ENCODE data around the gene PAEP. TPM values are rescaled to one million over a fixed set of nuclear protein-coding genes. Genes with fewer than 3 reads are reported as not detected.

The PAEP gene
- total RNA-seq, 2 donors from 2014 or later: not detected

- H3K9me3 ChIP-seq: no peaks in the 10 kb centered on the region
- intact Hi-C loops (cut with DNase I): no loop called here
- DNase-seq: no peak
- TF ChIP-seq CTCF (IDR thresholded peaks at IDR 0.05) (no peak), POLR2A (IDR thresholded peaks at IDR 0.05) (no peak)
- H3K27me3 ChIP-seq: no peaks in the 10 kb centered on the region
- no peaks in the 10 kb centered on the region for H3K36me3 ChIP-seq (replicated peaks in 1 of 2; ENCODE audit: insufficient read depth in 1 of 2, low read depth in 2 of 2)
- H3K4me3 ChIP-seq: no peak overlapping the region
- WGBS, 2 donors: 62 to 71% methylated on average over 11 to 17 of the region's 17 CpGs
- no peak for ATAC-seq
- H3K4me1 ChIP-seq: no peaks in the 10 kb centered on the region
- H3K27ac ChIP-seq: no peak overlapping the region
These were observed 11.1 kb upstream of the PAEP start for GRCh38 chr9:135550344-135550918.

- Histone ChIP-seq H3K9me3 (no peaks in the 10 kb centered on the region), H3K4me1 (no peaks in the 10 kb centered on the region), H3K27me3 (no peaks in the 10 kb centered on the region), H3K4me3 (no peak overlapping the region), H3K27ac (no peak overlapping the region), H3K36me3 (replicated peaks in 1 of 2; ENCODE audit: insufficient read depth in 1 of 2, low read depth in 2 of 2) (no peaks in the 10 kb centered on the region)
- DNase-seq: no peak
- no peak for TF ChIP-seq CTCF (IDR thresholded peaks at IDR 0.05)
- TF ChIP-seq POLR2A (IDR thresholded peaks at IDR 0.05): no peak
- intact Hi-C loops (cut with DNase I): no loop called here
- 54 to 61% methylated on average over 6 to 14 of the region's 14 CpGs for WGBS, 2 donors
- ATAC-seq: no peak
These were observed 10.5 kb upstream of the PAEP start for GRCh38 chr9:135551031-135551430.

GRCh38 chr9:135551456-135551855 lies 10.1 kb upstream of the PAEP start:
- DNase-seq (no peak), ATAC-seq (no peak)
- WGBS, 2 donors: 75 to 80% methylated on average over 1 to 11 of the region's 13 CpGs
- no peak for TF ChIP-seq CTCF (IDR thresholded peaks at IDR 0.05)
- TF ChIP-seq POLR2A (IDR thresholded peaks at IDR 0.05): no peak
- Histone ChIP-seq H3K36me3 (replicated peaks in 1 of 2; ENCODE audit: insufficient read depth in 1 of 2, low read depth in 2 of 2) (no peaks in the 10 kb centered on the region), H3K9me3 (no peaks in the 10 kb centered on the region), H3K27ac (no peak overlapping the region), H3K4me3 (no peak overlapping the region), H3K27me3 (no peaks in the 10 kb centered on the region), H3K4me1 (no peaks in the 10 kb centered on the region)
- intact Hi-C loops (cut with DNase I): no loop called here

GRCh38 chr9:135552021-135552697 lies 9.4 kb upstream of the PAEP start:
- Histone ChIP-seq H3K4me1 (no peaks in the 10 kb centered on the region), H3K36me3 (replicated peaks in 1 of 2; ENCODE audit: insufficient read depth in 1 of 2, low read depth in 2 of 2) (no peaks in the 10 kb centered on the region), H3K9me3 (no peaks in the 10 kb centered on the region), H3K27me3 (no peaks in the 10 kb centered on the region), H3K27ac (no peak overlapping the region), H3K4me3 (no peak overlapping the region)
- ATAC-seq (no peak), DNase-seq (no peak)
- TF ChIP-seq POLR2A (IDR thresholded peaks at IDR 0.05) (no peak), CTCF (IDR thresholded peaks at IDR 0.05) (no peak)
- intact Hi-C loops (cut with DNase I): no loop called here
- WGBS, 2 donors: 58 to 61% methylated on average over 15 to 17 of the region's 18 CpGs

- Histone ChIP-seq H3K27ac (no peak overlapping the region), H3K27me3 (no peaks in the 10 kb centered on the region), H3K9me3 (no peaks in the 10 kb centered on the region), H3K36me3 (replicated peaks in 1 of 2; ENCODE audit: insufficient read depth in 1 of 2, low read depth in 2 of 2) (no peaks in the 10 kb centered on the region), H3K4me1 (no peaks in the 10 kb centered on the region), H3K4me3 (no peak overlapping the region)
- intact Hi-C loops (cut with DNase I): no loop called here
- DNase-seq (no peak), ATAC-seq (no peak)
- TF ChIP-seq CTCF (IDR thresholded peaks at IDR 0.05): no peak
- 72 to 84% methylated on average over 15 to 19 of the region's 19 CpGs for WGBS, 2 donors
These were observed 8.8 kb upstream of the PAEP start for GRCh38 chr9:135552698-135553171.

Measured in body of pancreas (tissue), 4 donors.